HG03432 (cell line): ENCODE data around the gene JTB.

ENCODE experiments used
- ATAC-seq: cut with Tn5 transposase; IDR thresholded peaks from one replicate; pipeline ENCODE4 v1.9.1; 2021; ENCODE audit warnings: mild to moderate bottlenecking, moderate library complexity; ENCODE audit not compliant: unreplicated experiment

JTB gene

DNA sequence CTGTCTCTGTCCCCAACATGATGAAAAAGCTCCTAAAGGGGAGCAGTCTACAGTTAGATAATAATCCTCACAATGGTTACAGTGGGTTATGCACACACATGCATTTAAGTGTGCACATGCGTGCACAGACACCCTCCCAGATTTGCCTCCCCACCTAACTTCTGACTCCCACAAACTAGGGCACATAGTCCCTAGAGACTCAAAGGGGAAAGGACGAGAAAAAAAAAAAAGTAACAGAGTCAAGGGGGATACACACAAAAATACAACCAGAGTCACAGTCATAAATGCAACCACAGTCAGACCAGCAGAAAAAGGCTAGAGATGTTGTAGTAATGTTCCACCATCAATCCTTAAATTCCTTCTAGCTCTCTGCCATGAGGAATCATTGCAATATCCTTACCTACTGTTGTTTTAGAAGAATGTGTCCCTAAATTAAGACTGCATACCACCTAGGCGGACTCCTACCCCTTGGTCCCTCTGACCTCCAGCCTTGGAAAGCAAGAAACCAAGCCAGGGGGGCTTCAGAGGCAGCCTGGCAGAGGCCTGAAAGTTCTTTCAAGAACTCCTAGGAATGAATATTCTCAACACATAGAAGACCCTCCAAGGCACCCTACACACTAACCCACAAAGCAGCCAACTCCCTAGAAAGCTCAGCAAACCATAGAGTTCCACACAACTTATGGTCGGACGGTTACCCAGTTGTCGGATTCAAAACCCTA is 20.3 kb downstream of the JTB start:
- ATAC-seq: no peak

DNA sequence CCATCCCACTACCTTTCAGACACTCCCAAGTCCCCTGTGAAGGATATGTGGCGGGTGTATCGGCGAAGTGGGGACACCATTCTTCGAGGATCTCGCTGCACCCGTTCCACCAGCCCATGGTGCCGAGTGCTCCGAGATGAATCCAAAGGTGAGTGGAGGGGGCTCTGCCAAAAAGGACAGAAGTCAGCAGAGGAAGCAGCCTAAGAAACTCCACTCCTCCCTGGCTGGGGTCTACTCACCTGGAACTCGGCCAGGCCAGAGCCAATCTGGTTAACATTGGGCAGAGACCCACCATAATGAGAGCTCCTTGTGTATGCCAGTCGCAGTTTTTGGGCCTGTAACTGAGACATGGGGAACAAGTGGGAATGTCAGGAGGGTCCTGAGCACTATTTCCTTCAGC is 22.6 kb downstream of the JTB start:
- ATAC-seq: no peak

DNA sequence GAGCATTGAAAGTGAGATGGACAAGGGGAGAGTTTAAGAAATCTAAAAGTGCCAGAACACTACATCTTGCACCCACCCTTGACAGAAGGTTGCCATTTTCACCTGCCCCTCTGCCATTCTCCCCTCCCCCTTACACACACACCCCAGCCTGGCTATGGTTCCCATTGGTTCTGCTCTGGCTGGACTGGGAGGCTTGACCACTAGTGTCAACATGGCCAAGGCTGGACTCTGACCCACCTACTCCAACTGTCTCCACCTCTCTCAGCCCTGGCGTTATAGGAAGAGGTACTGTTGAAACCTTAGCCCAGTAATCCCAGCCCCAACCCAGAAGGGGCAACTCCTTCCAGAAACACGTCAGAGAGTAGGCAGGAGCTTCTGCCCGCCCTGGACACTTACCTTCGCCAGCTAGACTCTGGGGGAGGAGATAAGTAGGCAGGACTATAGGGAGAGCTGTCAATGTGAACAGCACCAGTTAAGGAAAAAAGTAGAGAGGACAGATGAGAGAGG is 23.6 kb downstream of the JTB start:
- ATAC-seq: no peak

DNA sequence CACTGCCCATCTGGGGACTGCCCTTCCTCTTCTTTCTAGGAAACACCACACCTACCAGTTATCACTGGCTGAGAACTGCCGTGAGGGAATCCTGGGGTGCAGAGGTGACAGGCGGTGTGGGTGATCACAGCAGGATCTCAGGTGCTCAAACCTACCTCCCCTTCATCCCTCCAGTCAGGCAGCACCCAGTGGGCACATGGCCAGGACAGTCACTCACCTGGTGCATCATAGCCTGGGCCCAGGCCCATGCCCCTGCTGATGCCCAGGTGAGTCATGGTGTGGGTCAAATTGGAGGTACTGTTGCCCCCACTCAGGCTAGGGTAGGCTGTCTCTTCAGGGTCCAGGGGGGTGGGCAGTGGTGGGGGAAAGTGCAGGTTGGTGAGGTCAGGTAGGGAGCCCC is 25.7 kb downstream of the JTB start:
- ATAC-seq: no peak

DNA sequence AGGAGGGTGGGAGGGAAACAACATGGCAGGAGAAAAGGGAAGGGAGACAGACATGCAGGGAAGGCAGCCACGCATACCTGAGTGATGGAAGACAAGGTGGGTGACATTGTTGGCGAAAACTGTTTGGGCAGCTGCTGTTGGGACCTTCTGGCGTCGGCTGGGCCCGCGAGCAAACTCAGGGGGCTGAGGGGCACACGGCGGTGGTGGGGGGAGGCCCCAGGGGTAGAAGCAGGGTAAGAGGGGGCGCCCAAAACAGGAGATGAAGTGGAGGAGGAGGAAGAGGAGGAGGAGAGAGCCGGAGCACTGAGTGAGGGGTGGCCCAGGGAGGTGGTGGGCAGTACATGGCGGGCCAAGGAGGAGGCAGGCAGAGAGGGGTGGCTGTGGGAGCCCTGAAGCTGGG is 26.3 kb downstream of the JTB start:
- no peak for ATAC-seq

DNA sequence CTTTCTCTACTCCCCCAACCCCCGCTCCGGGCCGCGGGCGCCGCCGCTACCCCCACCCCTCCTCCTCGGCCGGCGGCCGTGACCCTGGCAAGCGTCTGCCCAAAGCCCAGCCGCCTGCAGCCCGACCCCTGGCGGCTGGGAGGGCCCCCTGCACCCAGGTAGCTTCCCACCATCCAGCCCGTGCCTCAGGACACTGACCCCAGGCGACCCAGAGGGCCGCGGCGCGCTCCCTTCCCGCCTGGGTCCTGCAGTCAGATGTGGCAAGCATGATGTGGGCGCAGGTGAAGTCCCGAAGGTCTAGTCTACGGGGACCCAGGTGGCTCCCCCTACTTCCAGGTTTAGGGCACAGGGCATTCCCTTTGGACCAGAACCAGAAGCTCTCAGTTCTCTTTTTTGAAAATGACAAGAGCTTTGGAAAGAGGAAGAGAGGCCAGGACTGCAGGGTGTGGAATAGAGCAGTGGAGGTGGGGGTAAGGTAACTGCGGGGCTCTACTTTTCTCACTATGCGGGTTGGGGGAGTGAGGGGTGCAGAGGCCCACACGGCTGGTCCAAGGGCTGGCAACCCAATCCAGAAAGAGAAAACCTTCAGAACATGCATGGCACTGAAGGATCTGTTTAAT is 30.7 kb downstream of the JTB start, which contains the start of gene DENND4B:
DENND4B (minus strand) TSS at position 97 of the 620 bp plus-strand sequence. CDS start 2,344 bp downstream, outside the sequence.
- ATAC-seq: peak; percentile 73

DNA sequence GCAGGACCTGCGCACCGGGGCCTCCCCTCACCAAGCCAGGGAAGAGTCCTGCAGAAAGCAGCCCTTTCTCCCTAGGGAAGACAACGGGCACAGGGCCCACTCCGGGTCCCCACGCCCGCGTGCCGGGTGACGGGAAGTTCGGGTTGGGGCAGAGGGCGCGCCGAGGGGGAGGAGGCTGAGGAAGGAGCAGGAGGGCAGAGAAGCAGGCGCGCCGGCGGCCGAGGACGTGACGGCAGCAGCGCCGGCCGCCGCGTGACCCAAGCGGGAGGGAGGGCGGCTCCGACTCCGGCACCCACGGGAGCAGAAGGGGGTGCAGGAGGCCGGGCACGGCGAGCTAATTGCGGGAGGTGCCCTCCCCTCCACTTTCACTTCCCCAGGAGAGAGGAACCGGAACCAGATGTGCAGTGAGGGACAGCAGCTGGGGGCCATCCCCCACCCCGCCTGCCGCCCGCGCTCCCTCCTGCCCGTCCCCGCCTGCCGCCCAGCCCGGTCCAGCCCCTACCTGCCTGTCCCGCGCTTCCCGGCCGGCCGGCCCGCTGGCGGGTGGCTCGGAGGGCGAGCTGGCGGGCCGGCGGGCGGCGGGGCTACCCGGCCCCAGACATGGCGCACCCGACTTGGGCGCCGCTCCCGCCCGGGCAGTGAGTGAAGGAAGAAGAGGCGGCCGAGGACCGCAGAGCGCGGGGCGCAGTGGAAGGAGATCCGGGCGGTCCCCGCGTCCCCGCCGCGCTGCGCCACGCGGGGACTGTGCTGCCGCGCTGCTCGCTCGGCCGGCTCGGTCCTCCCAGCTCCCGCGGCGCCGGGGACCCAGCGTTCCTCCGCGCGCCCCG is 31.5 kb downstream of the JTB start:
- peak; percentile 71 for ATAC-seq

DNA sequence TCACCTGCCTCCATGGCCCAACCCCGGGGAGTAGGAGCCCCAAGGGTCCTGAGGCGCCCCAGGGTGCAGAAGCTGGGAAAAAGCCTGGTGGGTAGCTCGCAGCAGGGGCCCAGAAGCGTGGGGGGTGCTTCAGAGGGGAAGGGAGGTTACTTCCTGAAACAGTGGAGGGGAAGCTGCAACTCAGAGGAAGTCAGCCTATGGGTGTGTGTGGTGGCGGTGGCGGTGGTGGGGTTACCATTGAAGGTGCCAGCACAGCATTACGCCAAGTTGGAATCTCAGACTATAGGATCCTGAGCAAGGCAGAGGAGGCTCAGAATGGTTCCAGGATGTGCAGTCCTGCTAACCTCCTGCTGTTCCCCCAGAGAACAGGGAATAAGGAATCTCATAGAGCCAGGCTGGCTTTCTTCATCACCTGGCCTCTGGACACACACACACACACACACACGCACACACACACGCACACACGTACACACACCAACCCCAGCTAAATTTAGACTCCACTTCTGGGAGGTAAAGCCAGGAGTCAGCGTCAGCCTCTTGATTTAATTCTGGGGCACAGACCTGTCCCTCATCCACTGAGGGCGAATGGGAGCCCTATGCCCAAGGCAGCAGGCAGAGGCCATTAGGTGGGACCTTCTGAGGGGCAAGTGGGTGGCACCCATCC is 32.2 kb downstream of the JTB start:
- peak; percentile 29 for ATAC-seq

DNA sequence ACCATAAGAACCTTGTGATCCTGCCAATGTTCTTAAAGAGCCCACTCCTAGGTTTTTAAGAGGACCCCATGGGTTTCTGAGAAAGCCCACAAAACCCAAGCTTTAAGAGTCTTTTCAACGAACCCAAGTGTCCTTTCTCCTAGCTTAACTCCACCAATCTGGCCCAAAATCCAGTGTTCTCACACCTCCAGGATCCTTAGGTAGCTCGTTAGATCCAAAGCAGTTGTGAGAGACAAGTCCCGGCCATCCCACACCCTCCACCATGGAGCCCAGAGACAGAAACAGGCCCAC is 32.7 kb downstream of the JTB start:
- no peak for ATAC-seq

DNA sequence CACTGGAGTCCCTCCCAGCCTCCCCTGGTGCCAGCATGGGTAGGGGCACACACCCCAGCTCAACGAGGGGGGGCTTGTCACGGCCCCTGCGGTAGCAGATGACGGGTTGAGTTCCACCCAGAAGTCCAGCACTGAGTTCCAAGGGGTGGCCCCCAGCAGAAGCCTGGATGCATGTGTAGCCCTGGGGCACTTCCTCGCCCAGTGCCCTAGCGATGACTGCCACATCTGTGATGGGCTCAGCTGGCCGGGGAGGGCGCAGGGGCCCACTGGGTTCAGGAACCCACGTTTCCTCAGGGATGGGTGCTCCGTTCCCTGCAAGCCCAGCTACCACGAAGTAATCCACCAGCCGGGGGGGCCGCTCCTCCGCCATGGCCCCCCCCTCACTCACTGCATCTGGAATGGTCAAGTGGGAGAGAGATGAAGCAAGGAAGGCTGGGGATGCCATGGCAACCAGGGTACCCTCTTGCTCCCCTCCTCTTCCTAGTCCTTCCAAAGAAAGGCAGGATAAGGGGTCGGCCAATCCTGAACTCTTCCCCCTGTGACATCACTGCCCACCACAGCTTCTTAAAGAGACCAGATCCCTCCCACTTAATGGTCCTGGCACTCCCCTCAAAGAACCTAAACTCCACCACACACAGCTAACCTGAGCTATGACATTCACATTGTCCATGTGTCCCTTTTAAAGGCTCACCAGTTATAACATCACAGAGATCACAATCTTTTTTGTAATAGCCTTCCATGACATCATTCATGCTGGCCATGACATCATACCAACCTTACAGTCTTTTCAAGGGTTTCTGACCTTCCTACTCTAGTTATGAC is 33.3 kb downstream of the JTB start:
- ATAC-seq: no peak

DNA sequence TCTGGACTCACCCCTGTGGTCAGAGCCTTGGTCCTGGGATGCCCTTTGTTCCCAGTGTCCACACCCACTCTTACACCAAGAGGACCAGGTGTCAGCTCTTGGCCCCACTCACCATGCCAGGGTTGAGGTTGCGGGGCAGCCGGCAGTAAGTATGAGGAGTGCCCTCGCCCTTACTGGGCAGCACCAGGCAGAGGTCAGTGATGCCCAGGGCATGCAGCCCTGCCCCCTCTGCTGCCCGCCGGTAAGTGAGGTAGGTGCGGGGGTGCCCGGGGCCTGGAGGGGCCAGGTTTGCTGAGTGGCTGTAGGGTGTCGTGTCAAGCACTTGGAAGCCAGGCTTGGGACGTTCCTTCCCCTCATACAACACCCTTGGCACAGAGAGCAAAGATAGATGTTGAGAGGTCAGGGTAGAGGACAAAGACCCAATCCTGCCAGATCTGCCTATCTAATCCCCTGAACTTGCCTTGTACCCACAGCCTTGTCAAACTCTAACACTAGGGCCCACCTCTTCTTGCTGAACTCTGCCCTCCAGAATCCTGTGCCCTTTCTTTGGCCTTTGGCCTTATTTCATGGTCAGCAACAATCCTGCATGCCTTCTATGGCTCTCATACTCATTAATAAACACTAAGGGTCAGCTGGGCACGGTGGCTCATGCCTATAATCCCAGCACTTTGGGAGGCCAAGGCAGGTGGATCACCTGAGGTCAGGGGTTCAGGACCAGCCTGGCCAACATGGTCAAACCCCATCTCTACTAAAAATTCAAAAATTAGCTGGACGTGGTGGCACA is 34.5 kb downstream of the JTB start:
- no peak for ATAC-seq

DNA sequence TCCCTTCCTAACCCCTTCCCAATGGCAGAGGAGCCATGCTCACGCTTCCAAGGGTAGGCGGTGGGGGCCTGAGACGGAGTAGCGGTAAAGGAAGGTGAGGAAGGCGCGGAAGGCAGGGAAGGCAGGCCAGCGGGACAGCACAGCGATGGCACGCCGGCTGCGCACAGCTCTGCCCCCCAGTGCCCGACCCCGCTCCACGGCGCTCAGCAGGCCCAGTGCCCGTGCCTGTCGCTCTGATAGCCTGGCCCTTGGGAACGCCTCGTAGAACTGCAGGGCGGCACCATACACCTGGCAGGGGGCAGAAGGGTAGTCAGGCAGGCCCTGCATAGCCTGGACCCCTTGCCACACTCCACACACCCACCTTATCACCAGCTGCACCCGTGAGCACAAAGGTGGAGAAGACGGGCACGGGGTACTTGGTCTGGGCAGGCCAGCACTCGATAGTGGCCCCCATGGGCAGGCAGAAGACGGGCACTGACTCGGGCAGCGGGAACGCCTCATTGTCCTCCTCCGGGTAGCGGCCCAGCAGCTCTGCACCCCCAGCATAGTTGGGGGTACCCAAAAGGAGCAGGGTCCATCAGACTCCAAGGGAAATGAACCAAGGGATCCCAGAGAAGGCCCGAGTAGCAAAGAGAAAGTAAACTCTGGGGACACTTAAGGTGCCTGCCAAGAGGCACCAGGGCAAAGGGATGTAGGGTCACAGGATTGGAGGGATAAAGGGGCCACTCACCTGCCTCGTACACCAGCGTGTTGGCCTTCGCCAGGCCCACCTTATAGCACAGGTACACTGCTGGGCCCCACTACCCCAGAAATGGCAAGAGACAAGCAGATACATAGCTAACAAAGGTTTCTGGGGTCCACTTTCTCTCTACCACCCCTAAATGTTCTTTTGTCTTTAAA is 35.4 kb downstream of the JTB start:
- no peak for ATAC-seq

DNA sequence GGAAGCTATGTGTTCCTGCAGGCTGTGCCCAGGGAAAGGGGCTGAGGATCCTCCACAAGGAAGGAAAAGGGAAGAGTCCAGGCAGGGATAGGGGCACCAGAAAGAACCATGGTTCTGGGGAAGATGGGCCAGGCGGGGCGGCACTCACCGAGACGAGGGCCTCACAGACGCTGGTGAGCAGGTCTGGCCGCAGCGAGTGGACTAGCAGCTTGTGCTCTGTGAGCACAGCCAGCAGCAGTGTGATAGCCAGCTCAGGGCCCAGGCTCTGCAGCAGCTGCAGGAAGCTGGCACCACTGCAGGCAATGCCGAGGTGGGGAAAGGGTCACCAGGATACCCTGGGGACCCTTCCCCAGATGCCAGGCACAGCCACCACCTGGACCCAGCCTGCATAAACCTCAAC is 36.7 kb downstream of the JTB start:
- ATAC-seq: no peak

DNA sequence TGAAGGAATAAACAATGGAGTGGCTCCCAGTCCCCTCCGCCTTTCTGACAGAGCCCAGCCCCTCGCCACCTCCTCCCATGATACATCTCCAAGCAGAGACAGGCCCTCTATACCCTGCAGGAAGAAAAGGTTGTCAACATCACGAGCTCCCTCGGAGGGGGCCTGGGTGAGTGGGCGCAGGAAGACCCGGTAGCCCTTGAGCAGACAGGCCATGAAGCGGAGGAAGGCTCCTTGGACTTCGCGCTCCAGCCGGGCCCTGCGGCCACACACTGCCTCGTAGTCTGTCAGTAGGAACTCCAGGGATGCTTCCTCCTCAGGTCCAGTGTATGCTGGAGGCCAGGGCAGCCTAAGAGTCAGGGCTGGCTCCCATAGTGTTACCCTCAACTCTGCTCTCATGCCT is 38.0 kb downstream of the JTB start:
- no peak for ATAC-seq

DNA sequence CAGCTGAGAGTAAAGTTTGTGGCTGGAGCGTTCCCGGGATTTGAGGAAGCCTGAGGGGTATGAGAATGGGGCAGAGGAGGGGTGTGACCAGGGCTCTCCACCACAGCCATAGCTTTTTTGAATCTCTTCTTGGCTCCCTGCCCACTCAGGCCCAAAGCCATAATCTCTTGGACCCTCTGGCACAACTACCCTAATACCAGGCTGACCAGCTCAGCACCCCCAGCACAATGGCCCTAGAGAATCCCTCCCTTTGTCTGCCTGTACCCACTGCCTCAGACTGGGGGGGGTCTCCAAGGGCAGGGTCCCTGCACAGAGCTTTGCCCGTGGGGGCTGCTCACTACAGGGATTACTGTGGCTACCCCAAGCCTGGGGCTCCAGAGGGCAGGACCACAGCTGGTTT is 38.5 kb downstream of the JTB start:
- no peak for ATAC-seq

DNA sequence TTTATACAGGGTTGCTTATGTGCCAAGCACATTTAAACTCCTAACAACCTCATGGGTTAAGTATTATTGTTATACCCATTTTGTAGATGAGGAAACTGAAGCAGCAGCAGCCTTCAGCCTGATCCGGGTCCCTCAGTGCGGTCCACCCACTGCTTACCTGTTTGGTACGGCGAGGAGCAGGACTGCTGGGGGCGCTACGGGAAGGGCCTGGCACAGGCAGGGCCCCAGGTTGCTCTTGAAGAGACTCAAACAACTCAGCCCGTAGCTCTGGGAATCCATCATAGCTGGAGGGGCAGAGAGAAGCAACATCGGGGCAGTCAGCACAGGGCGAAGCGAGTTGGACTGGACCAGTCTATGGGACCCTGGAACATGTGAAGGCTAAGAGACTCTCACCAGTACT is 40.1 kb downstream of the JTB start:
- ATAC-seq: no peak

DNA sequence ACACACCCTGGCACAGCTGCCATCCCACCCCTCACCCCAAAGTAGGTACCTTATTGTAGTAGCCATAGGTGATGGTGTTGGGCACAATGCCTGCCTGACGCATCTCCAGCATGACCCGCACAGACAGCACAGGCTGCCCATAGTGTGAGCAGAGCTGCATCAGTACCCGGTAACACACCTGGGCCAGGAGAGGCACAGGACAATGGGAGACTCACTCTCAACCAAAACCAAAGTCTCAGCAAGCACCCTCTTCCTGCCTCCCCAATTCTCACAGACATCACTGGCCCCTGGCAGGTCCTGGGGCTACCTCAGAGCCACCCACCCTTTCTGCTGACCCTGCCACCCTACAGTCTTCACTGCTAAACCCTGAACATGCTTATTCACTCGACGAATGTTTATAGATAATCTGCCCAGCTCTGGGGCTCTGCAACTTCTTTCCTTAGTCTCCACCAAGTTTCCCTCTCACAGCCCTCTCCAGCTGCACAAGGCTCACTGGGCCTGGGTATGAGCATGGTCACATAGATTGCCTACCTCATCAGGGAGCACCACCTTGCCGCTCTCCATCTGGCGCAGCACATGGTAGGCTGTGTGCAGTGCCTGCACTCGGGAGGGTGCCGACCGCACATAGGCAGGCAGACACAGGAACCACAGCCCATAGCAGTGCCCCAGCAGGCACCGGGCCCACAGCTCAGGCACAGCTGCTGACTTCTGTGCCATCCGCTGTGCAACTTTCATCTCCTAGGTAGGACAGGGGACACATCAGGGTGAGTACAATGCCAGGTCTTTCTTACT is 41.3 kb downstream of the JTB start:
- ATAC-seq: no peak

DNA sequence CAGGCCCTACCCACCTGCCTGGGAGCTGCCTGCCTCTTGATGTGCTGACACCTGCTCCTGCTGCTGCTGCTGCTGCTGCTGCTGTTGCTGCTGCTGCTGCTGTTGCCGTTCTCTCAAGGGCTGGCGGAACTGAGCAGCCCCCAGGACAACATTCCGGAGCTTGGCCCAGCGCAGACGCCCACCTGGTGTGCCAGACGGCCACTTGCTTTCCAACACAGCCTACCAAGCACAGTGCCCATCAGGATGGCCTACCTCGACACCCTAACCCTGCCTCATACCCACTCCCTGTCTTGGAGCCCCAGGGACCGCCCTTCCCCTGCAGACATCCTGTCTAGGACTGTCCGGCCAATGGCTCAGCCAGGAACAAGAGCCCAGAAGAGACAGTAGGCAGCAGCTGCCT is 42.7 kb downstream of the JTB start:
- ATAC-seq: no peak
